Measurements from ENCODE around the gene RAB39B. TPM values are rescaled to one million over a fixed set of nuclear protein-coding genes. Genes with fewer than 3 reads are reported as not detected.
"Not testable (repeated sequence)": the region's sequence is repeated elsewhere in the genome, so short reads cannot be mapped to it uniquely, and the experiment has no call there.

The RAB39B gene
- total and polyA plus RNA-seq, 4 experiments from 2014 or later, result 2.5 to 16.6 (median 12.2) TPM

DNA sequence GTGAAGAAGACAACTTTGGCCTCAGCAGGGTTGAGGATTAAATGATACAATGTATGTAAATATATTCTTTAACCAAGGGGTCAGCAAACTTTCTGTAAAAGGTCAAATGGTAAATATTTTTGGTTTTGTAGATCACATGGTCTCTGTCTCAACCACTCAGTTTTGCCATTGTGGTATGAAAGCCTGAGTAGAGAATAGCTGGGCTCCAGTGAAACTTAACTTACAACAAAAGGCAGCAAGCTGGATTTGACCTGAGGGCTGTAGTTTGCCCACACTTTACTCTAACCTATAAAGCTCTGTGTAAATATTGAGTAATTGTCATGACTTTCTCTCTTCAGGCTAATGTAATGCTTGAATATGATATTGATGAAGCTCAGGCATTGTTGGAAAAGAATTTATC, 28.4 kb downstream of the RAB39B start:
- Mint-ChIP-seq H3K36me3 (peaks cover 14 to 57% of the 10 kb centered on the region in 2 donors), H3K4me3 (no peak overlapping the region), H3K27me3 (no peaks in the 10 kb centered on the region), H3K9me3 (no peaks in the 10 kb centered on the region), H3K27ac (no peak overlapping the region), H3K4me1 (peaks cover 6 to 9% (median 8%) of the 10 kb centered on the region in 4 donors)
- H3K4me3 ChIP-seq (ENCODE audit: low read length in 2 of 2), result no peak overlapping the region
- no peak for DNase-seq
- POLR2A ChIA-PET (ENCODE audit: partially characterized antibody), result no interaction called here
- intact Hi-C loops (cut with micrococcal nuclease), result no loop called here
- H3K9me3 ChIP-seq (ENCODE audit: control insufficient read depth in 1 of 2, low read length in 2 of 2), result no peaks in the 10 kb centered on the region
- CTCF ChIA-PET (ENCODE audit: partially characterized antibody), result interaction anchor here (2.7 kb wide), 1 partner anchor 19 kb away, joined by 6 read pairs; no protein-coding TSS in a partner anchor
- H3K27ac ChIP-seq (ENCODE audit: low read depth, low read length), result no peak overlapping the region
- no peaks in the 10 kb centered on the region for H3K27me3 ChIP-seq (ENCODE audit: insufficient read depth, low read length)
- H3K36me3 ChIP-seq (ENCODE audit: insufficient read depth, low read length), result peaks cover 11% of the 10 kb centered on the region
- no peaks in the 10 kb centered on the region for H3K4me1 ChIP-seq (ENCODE audit: insufficient read depth, low read length)

DNA sequence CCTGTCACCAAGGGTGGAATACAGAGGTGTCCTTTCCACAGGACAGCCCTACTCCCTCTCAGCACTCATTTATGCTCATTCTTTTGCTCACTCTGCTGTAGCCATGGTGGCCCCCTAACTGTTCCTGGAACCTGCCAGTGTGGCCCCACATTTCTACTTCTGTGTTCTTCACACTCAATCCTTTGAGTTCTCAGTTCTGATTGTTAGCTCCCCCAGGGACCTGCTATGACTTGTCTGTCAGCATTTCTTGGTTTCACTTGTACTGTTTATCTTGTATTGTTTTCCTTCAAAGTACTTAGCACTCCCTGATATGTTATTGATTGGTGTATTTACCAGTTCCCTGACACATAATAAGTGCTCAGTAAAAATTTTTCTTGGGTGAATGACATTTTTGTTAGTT, 33.1 kb downstream of the RAB39B start:
- ChIA-PET CTCF (ENCODE audit: partially characterized antibody) (interaction anchor here (1.3 kb wide), 1 partner anchor 12 kb away, joined by 3 read pairs; no protein-coding TSS in a partner anchor), POLR2A (ENCODE audit: partially characterized antibody) (no interaction called here)
- peaks cover 8% of the 10 kb centered on the region for H3K36me3 ChIP-seq (ENCODE audit: insufficient read depth, low read length)
- no peaks in the 10 kb centered on the region for H3K27me3 Mint-ChIP-seq
- peaks cover 16 to 58% of the 10 kb centered on the region in 2 donors for H3K36me3 Mint-ChIP-seq
- intact Hi-C loops (cut with micrococcal nuclease), result no loop called here
- H3K27me3 ChIP-seq (ENCODE audit: insufficient read depth, low read length), result no peaks in the 10 kb centered on the region
- H3K27ac ChIP-seq (ENCODE audit: low read depth, low read length), result no peak overlapping the region
- no peaks in the 10 kb centered on the region for H3K9me3 ChIP-seq (ENCODE audit: control insufficient read depth in 1 of 2, low read length in 2 of 2)
- H3K4me1 Mint-ChIP-seq, result peaks cover 10 to 15% (median 11%) of the 10 kb centered on the region in 4 donors
- no peak overlapping the region for H3K4me3 Mint-ChIP-seq
- DNase-seq, result no peak
- H3K27ac Mint-ChIP-seq, result peak overlapping the region in 3 of 7 donors; percentile 44 to 89 (median 66)
- H3K9me3 Mint-ChIP-seq, result no peaks in the 10 kb centered on the region
- no peaks in the 10 kb centered on the region for H3K4me1 ChIP-seq (ENCODE audit: insufficient read depth, low read length)
- H3K4me3 ChIP-seq (ENCODE audit: low read length in 2 of 2), result no peak overlapping the region

DNA sequence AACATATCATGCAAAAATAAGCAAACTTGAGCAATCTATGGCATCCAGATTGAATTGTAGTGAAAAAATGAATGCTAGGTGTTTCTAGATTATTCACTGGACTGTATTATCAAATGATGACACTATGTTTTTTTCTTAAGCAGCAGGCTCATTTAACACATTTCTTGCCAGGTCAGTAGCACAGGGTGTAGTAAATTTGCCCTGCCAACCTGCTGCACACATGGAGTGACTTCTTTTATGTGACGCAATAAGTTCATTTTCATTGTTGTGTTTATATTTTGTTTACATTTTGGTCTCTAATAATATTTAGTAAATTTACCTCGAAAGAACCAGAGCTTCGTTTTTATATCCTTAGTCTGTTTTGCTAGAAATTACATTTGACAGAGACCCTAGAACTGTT, 38.5 kb downstream of the RAB39B start:
- Histone ChIP-seq H3K36me3 (ENCODE audit: insufficient read depth, low read length) (peaks cover 2% of the 10 kb centered on the region), H3K4me3 (ENCODE audit: low read length in 2 of 2) (no peak overlapping the region), H3K27me3 (ENCODE audit: insufficient read depth, low read length) (no peaks in the 10 kb centered on the region), H3K9me3 (ENCODE audit: control insufficient read depth in 1 of 2, low read length in 2 of 2) (no peaks in the 10 kb centered on the region), H3K27ac (ENCODE audit: low read depth, low read length) (no peak overlapping the region), H3K4me1 (ENCODE audit: insufficient read depth, low read length) (no peaks in the 10 kb centered on the region)
- ChIA-PET CTCF (ENCODE audit: partially characterized antibody) (interaction anchor here (2.6 kb wide), 1 partner anchor 9 kb away, joined by 13 read pairs; the partner anchor contains the start of gene VBP1), POLR2A (ENCODE audit: partially characterized antibody) (interaction anchor here (1.3 kb wide), 1 partner anchor 9 kb away, joined by 3 read pairs; no protein-coding TSS in a partner anchor)
- Mint-ChIP-seq H3K27ac (no peak overlapping the region), H3K4me1 (peaks cover 0 to 14% (median 6%) of the 10 kb centered on the region in 4 donors), H3K36me3 (peaks cover 25 to 52% of the 10 kb centered on the region in 2 donors), H3K4me3 (no peak overlapping the region), H3K27me3 (no peaks in the 10 kb centered on the region), H3K9me3 (peaks cover 0 to 3% (median 0%) of the 10 kb centered on the region in 8 donors)
- intact Hi-C loops (cut with micrococcal nuclease), result no loop called here
- DNase-seq, result no peak

DNA sequence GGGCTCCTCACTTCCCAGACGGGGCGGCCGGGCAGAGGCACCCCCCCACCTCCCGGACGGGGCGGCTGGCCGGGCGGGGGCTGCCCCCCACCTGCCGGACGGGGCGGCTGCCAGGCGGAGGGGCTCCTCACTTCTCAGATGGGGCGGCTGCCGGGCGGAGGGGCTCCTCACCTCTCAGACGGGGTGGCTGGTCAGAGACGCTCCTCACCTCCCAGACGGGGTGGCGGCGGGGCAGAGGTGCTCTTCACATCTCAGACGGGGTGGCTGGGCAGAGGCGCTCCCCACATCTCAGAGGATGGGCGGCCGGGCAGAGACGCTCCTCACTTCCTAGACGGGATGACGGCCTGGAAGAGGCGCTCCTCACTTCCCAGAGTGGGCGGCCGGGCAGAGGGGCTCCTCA, 40.5 kb downstream of the RAB39B start:
- POLR2A ChIA-PET (ENCODE audit: partially characterized antibody); H3K36me3 ChIP-seq (ENCODE audit: insufficient read depth, low read length); H3K27me3 ChIP-seq (ENCODE audit: insufficient read depth, low read length); H3K4me1 ChIP-seq (ENCODE audit: insufficient read depth, low read length); intact Hi-C loops (cut with micrococcal nuclease); CTCF ChIA-PET (ENCODE audit: partially characterized antibody); H3K9me3 ChIP-seq (ENCODE audit: control insufficient read depth in 1 of 2, low read length in 2 of 2); H3K27ac ChIP-seq (ENCODE audit: low read depth, low read length); H3K4me3 ChIP-seq (ENCODE audit: low read length in 2 of 2); H3K27ac Mint-ChIP-seq; H3K4me3 Mint-ChIP-seq; H3K9me3 Mint-ChIP-seq; DNase-seq; H3K27me3 Mint-ChIP-seq: not testable (repeated sequence)
- Mint-ChIP-seq H3K4me1 (peaks cover 4 to 13% (median 8%) of the 10 kb centered on the region in 4 donors), H3K36me3 (peaks cover 25 to 38% of the 10 kb centered on the region in 2 donors)

DNA sequence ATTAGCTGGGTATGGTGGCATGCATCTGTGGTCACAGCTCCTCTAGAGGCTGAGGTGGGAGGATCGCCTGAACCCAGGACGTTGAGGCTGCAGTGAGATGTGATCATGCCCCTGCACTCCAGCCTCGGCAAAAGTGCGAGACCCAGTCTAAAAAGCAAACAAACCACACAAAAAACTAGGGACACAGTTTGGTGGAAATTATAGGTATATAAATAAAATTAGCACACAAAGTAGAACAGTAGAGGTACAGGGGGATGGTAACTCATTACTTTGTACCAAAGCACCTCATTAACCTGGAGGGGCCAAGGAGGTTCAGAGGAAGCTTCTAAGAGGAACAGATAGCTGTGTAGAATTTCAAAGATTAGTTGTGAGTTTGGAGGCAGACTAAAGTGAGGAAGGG, 42.9 kb downstream of the RAB39B start:
- Mint-ChIP-seq H3K4me3 (no peak overlapping the region), H3K36me3 (peaks cover 16 to 24% of the 10 kb centered on the region in 2 donors), H3K27me3 (no peaks in the 10 kb centered on the region), H3K27ac (no peak overlapping the region), H3K4me1 (peaks cover 22 to 26% (median 24%) of the 10 kb centered on the region in 4 donors), H3K9me3 (peaks cover 0 to 3% (median 0%) of the 10 kb centered on the region in 8 donors)
- Histone ChIP-seq H3K27me3 (ENCODE audit: insufficient read depth, low read length) (no peaks in the 10 kb centered on the region), H3K4me3 (ENCODE audit: low read length in 2 of 2) (no peak overlapping the region), H3K4me1 (ENCODE audit: insufficient read depth, low read length) (peaks cover 18% of the 10 kb centered on the region), H3K36me3 (ENCODE audit: insufficient read depth, low read length) (no peaks in the 10 kb centered on the region), H3K27ac (ENCODE audit: low read depth, low read length) (no peak overlapping the region), H3K9me3 (ENCODE audit: control insufficient read depth in 1 of 2, low read length in 2 of 2) (no peaks in the 10 kb centered on the region)
- CTCF ChIA-PET (ENCODE audit: partially characterized antibody), result no interaction called here
- intact Hi-C loops (cut with micrococcal nuclease), result no loop called here
- DNase-seq, result no peak
- POLR2A ChIA-PET (ENCODE audit: partially characterized antibody), result no interaction called here

DNA sequence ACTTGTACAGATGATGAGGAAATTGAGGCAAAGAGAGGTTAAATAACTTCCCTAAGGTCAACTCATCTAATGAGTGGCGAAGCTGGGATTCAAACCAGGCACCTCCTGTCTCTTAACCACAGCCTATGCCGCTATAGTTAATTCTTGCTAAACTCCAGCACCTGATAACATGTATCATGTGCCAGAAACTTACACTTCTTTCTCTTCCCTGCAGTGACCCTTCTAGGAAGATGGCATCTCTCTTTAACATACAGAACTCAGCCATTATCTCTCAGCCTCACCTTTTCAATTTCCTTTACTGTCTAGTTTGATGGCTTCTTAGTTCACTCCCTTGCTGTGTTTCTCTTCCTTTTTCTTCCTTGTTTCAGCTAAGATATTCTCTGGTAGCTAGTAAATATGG, 45.5 kb downstream of the RAB39B start:
- CTCF ChIA-PET (ENCODE audit: partially characterized antibody), result interaction anchor here (1.3 to 2.9 kb wide), 2 partner anchors 7 to 12 kb away, joined by 3 to 13 read pairs; no protein-coding TSS in a partner anchor

DNA sequence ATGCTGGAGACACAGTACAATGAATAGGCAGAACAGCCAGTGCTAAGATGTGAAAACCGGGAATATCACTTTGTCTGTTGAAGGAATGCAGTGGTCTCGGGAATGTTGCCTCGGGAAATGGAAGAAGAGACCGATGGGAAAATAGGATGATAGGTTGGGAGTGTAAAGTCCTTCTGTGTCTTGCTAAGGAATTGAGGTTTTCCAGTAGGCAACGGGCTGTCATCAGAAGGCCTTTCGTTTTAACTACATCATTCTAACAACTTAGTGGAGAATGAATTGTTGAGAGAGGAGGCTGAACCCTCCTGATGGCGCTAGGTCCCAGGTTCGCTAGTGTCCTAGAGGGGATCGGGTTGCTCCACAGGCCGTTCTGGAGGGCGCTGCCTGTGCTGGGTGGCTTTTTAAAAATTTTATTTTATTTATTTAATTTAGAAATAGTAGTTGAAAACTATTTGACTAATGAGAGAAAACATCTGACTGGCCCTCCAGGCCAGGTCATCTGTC, 47.3 kb downstream of the RAB39B start:
- ChIA-PET CTCF (ENCODE audit: partially characterized antibody) (interaction anchor here (1.0 to 2.9 kb wide), 17 partner anchors 9 to 237 kb away, joined by 3 to 20 read pairs (median 6); partner anchors contain the start of gene RAB39B), POLR2A (ENCODE audit: partially characterized antibody) (interaction anchor here (0.8 to 5.0 kb wide), 10 partner anchors 9 to 237 kb away, joined by 3 to 40 read pairs (median 3); partner anchors contain the start of gene RAB39B)
- H3K36me3 ChIP-seq (ENCODE audit: insufficient read depth, low read length), result no peaks in the 10 kb centered on the region
- H3K27ac ChIP-seq (ENCODE audit: low read depth, low read length), result peak overlapping the region; percentile 78
- H3K4me3 ChIP-seq (ENCODE audit: low read length in 2 of 2), result peak overlapping the region; percentile 76 to 79
- H3K4me1 Mint-ChIP-seq, result peaks cover 20 to 36% (median 24%) of the 10 kb centered on the region in 4 donors
- no peak for DNase-seq
- H3K27ac Mint-ChIP-seq, result peak overlapping the region; percentile 76 to 96 (median 90)
- intact Hi-C loops (cut with micrococcal nuclease), result loop anchor here (1.0 to 10.0 kb wide), 6 partner anchors 29 to 237 kb away; partner anchors contain the start of genes BRCC3, CMC4 and MTCP1
- no peaks in the 10 kb centered on the region for H3K27me3 Mint-ChIP-seq
- H3K4me1 ChIP-seq (ENCODE audit: insufficient read depth, low read length), result peaks cover 18% of the 10 kb centered on the region
- no peaks in the 10 kb centered on the region for H3K9me3 ChIP-seq (ENCODE audit: control insufficient read depth in 1 of 2, low read length in 2 of 2)
- H3K9me3 Mint-ChIP-seq, result no peaks in the 10 kb centered on the region
- no peaks in the 10 kb centered on the region for H3K27me3 ChIP-seq (ENCODE audit: insufficient read depth, low read length)
- peak overlapping the region; percentile 90 to 97 (median 94) for H3K4me3 Mint-ChIP-seq
- H3K36me3 Mint-ChIP-seq, result peaks cover under 1 to 11% of the 10 kb centered on the region in 2 donors

More for the DNA sequence above, 45.5 kb downstream of the RAB39B start:
- Histone ChIP-seq H3K4me1 (ENCODE audit: insufficient read depth, low read length) (peaks cover 18% of the 10 kb centered on the region), H3K36me3 (ENCODE audit: insufficient read depth, low read length) (no peaks in the 10 kb centered on the region), H3K27me3 (ENCODE audit: insufficient read depth, low read length) (no peaks in the 10 kb centered on the region), H3K27ac (ENCODE audit: low read depth, low read length) (no peak overlapping the region), H3K4me3 (ENCODE audit: low read length in 2 of 2) (no peak overlapping the region), H3K9me3 (ENCODE audit: control insufficient read depth in 1 of 2, low read length in 2 of 2) (no peaks in the 10 kb centered on the region)
- H3K9me3 Mint-ChIP-seq, result peaks cover 0 to 3% (median 0%) of the 10 kb centered on the region in 8 donors
- POLR2A ChIA-PET (ENCODE audit: partially characterized antibody), result interaction anchor here (5.0 kb wide), 1 partner anchor 30 kb away, joined by 40 read pairs; no protein-coding TSS in a partner anchor
- intact Hi-C loops (cut with micrococcal nuclease), result loop anchor here (10.0 kb wide), 1 partner anchor 74 kb away; no protein-coding TSS in a partner anchor
- no peaks in the 10 kb centered on the region for H3K27me3 Mint-ChIP-seq
- peak overlapping the region in 2 of 7 donors; percentile 25 to 69 for H3K27ac Mint-ChIP-seq
- H3K4me1 Mint-ChIP-seq, result peaks cover 21 to 36% (median 24%) of the 10 kb centered on the region in 4 donors
- no peak for DNase-seq
- peak overlapping the region; percentile 1 to 72 (median 28) for H3K4me3 Mint-ChIP-seq
- H3K36me3 Mint-ChIP-seq, result peaks cover 10 to 17% of the 10 kb centered on the region in 2 donors

Measured in CD4-positive, alpha-beta memory T cell (primary cell).